Urothelium cell line (cell line): ENCODE measurements around the gene CLHC1.
"Not testable (repeated sequence)": the region's sequence is repeated elsewhere in the genome, so short reads cannot be mapped to it uniquely, and the experiment has no call there.

ENCODE experiments used
- DNase-seq: peaks from one replicate; pipeline ENCODE4 v3.0.0; 2011; ENCODE audit warnings: low spot score, mixed read lengths
- FAIRE-seq: peaks from 2 replicates; lab custom pipeline; 2011; peaks lifted over from hg19 to GRCh38; lab: Jason Lieb, UNC

Gene CLHC1

GRCh38 chr2:55137024-55137958 lies 94.8 kb downstream of the CLHC1 start:
- no peak for DNase-seq
- no peak for FAIRE-seq

GRCh38 chr2:55136138-55136541 lies 96.0 kb downstream of the CLHC1 start:
- no peak for DNase-seq
- no peak for FAIRE-seq

- no peak for DNase-seq
- FAIRE-seq = no peak
These were observed 96.6 kb downstream of the CLHC1 start for GRCh38 chr2:55135491-55135890.

- DNase-seq (no peak), FAIRE-seq (no peak)
These were observed 97.8 kb downstream of the CLHC1 start for GRCh38 chr2:55134316-55134706.

GRCh38 chr2:55133467-55134315 lies 98.4 kb downstream of the CLHC1 start:
- DNase-seq (no peak), FAIRE-seq (no peak)

GRCh38 chr2:55130849-55131248 lies 101.2 kb downstream of the CLHC1 start:
- no peak for FAIRE-seq
- DNase-seq = no peak

- not testable (repeated sequence) for FAIRE-seq, DNase-seq
These were observed 105.5 kb downstream of the CLHC1 start for GRCh38 chr2:55126643-55127042.
